Parietal lobe (tissue), 2 donors: ENCODE measurements around the gene TLR4. TPM values are rescaled to one million over a fixed set of nuclear protein-coding genes. Genes with fewer than 3 reads are reported as not detected.

Source experiments
- small RNA-seq: library from RNA; depleted of rRNA; stranded (forward); fragments of <200 nt; gene quantifications from one replicate; pipeline ENCODE3, GENCODE V24; 2014; ENCODE audit warnings: low replicate concordance
- total RNA-seq: library from RNA; depleted of rRNA; stranded (reverse); fragments of >200 nt; gene quantifications from one replicate; pipeline ENCODE4 v1.2.3, GENCODE V29; 2014

Gene TLR4
- 4.1 TPM for total RNA-seq

GRCh38 chr9:117704024-117704575 lies at the start of gene TLR4:
TLR4 (plus strand) TSS chr9:117704403; CDS start chr9:117704473, 70 bp downstream.

Small RNA genes lying within 50 kb of the gene (small RNA-seq; reads per million reads assigned to genes)
- gene RNU6-1082P, result not detected
